HCT116 (cell line): Measurements from ENCODE around the gene NENF. TPM values are rescaled to one million over a fixed set of nuclear protein-coding genes. Genes with fewer than 3 reads are reported as not detected.

Experiments used
- ATAC-seq: fragments of 200-7000 bp; cut with Tn5 transposase; 2 replicates; pipeline ENCODE4 v1.9.1; 2020; ENCODE audit warnings: mild to moderate bottlenecking, moderate library complexity
- BruUV-seq: library from RNA; stranded (reverse); fragments of 400-500 nt; replicated peaks from 2 replicates; lab custom pipeline; 2021; lab: Mats Ljungman, UMichigan
- CTCF ChIA-PET: fragments of 300-600 bp; sonication (Branson Sonifier 250); formaldehyde crosslinking; loops from one replicate; lab custom pipeline; 2021; ENCODE audit warnings: antibody characterized with exemption; lab: Charles Lee
- POLR2A ChIA-PET: fragments of 300-600, 350-600 bp; sonication (Branson Sonifier 250); formaldehyde crosslinking; loops from one replicate; lab custom pipeline; 2021; ENCODE audit warnings: antibody characterized with exemption; lab: Charles Lee
- RAD21 ChIA-PET, 2 experiments: fragments of 300-600 bp; sonication (Branson Sonifier 250); formaldehyde crosslinking; loops; one replicate each; lab custom pipeline; 2023; ENCODE audit warnings: low total read pairs in 2 of 2; ENCODE audit not compliant: uncharacterized antibody in 2 of 2, unreplicated experiment in 2 of 2, low non-redundant PET in 1 of 2; lab: Charles Lee
- DNase-seq: peaks from one replicate; pipeline ENCODE4 v3.0.0-alpha.2; 2010; ENCODE audit warnings: low read depth, low spot score
- H2AFZ ChIP-seq: fragments of 200-600 bp; shearing (Covaris generic), sonication (generic); 2 replicates; pipeline ENCODE4 v1.6.1; 2017; ENCODE audit warnings: low read depth, mixed run types, mixed read lengths, antibody characterized with exemption, low read length; ENCODE audit not compliant: poor library complexity, severe bottlenecking
- H3K27ac ChIP-seq: 2 replicates; pipeline ENCODE4 v1.5.1; 2012; ENCODE audit warnings: low read depth, low read length
- H3K27me3 ChIP-seq: fragments of 200-600 bp; sonication (generic); 2 replicates; pipeline ENCODE4 v1.6.1; 2016; ENCODE audit warnings: mixed run types, low read length, mixed read lengths; ENCODE audit not compliant: insufficient read depth
- H3K36me3 ChIP-seq, 2 experiments: fragments of 200-500 bp in 1 of 2; fragments of 200-600 bp in 1 of 2; sonication (Bioruptor generic) in 1 of 2; sonication (generic) in 1 of 2; 2 replicates each; pipeline versions ENCODE4 v1.5.1 to v1.6.1; 2014 to 2016; ENCODE audit warnings: low read length in 2 of 2, inconsistent platforms in 1 of 2, mixed read lengths in 1 of 2, mixed run types in 1 of 2; ENCODE audit not compliant: insufficient read depth in 2 of 2, control insufficient read depth in 1 of 2
- H3K4me1 ChIP-seq, 2 experiments: fragments of 200-600 bp in 1 of 2; sonication (generic) in 1 of 2; 2 replicates each; pipeline versions ENCODE4 v1.5.1 to v1.6.1; 2012 to 2017; ENCODE audit warnings: low read length in 2 of 2, inconsistent platforms in 1 of 2, mild to moderate bottlenecking in 1 of 2, mixed read lengths in 1 of 2, mixed run types in 1 of 2, moderate library complexity in 1 of 2; ENCODE audit not compliant: insufficient read depth in 2 of 2, control insufficient read depth in 1 of 2
- H3K4me2 ChIP-seq: fragments of 200-600 bp; sonication (generic); 2 replicates; pipeline ENCODE4 v1.6.1; 2017; ENCODE audit warnings: mixed run types, low read length, mixed read lengths
- H3K4me3 ChIP-seq, 2 experiments: fragments of 200-600 bp in 1 of 2; sonication (generic) in 1 of 2; replicated peaks in 1 of 2; 2 replicates each; pipeline ENCODE4 v1.5.1; 2011 to 2016; ENCODE audit warnings: low read length in 2 of 2, control low read depth in 1 of 2, low read depth in 1 of 2, mild to moderate bottlenecking in 1 of 2, mixed read lengths in 1 of 2, mixed run types in 1 of 2
- H3K79me2 ChIP-seq: fragments of 200-600 bp; sonication (generic); 2 replicates; pipeline ENCODE4 v1.6.1; 2017; ENCODE audit warnings: mild to moderate bottlenecking, mixed run types, low read length, moderate library complexity, mixed read lengths; ENCODE audit not compliant: insufficient read depth
- H3K9ac ChIP-seq: fragments of 200-600 bp; sonication (generic); 2 replicates; pipeline ENCODE4 v1.6.1; 2016; ENCODE audit warnings: low read length, mixed read lengths
- H3K9me2 ChIP-seq: fragments of 200-600 bp; sonication (generic), shearing (Covaris generic); 2 replicates; pipeline ENCODE4 v1.6.1; 2017; ENCODE audit warnings: mixed run types, mild to moderate bottlenecking, moderate library complexity; ENCODE audit not compliant: insufficient read depth
- H3K9me3 ChIP-seq, 2 experiments: fragments of 200-500 bp in 1 of 2; fragments of 200-600 bp in 1 of 2; sonication (Bioruptor generic) in 1 of 2; sonication (generic) in 1 of 2; 2 replicates each; pipeline ENCODE4 v1.6.1; 2014 to 2017; ENCODE audit warnings: low read length in 2 of 2, mixed read lengths in 2 of 2, inconsistent platforms in 1 of 2, low read depth in 1 of 2, mild to moderate bottlenecking in 1 of 2, mixed run types in 1 of 2, moderate library complexity in 1 of 2; ENCODE audit not compliant: control insufficient read depth in 1 of 2, insufficient read depth in 1 of 2
- H4K20me1 ChIP-seq: fragments of 200-600 bp; sonication (generic), shearing (Covaris generic); 2 replicates; pipeline ENCODE4 v1.6.1; 2017; ENCODE audit warnings: mixed run types, mild to moderate bottlenecking, moderate library complexity; ENCODE audit not compliant: insufficient read depth
- ATF3 ChIP-seq: IDR thresholded peaks from 2 replicates; pipeline ENCODE4 v1.6.1; 2012
- CTCF ChIP-seq, 3 experiments: fragments of 200-600 bp in 1 of 3; sonication (generic) in 1 of 3; IDR thresholded peaks in 2 of 3; conservative IDR thresholded peaks in 1 of 3; 2 replicates each; pipeline ENCODE4 v1.5.1; 2012 to 2017; ENCODE audit warnings: low read depth in 2 of 3, low read length in 2 of 3, antibody characterized with exemption in 1 of 3, borderline replicate concordance in 1 of 3, control low read depth in 1 of 3, mild to moderate bottlenecking in 1 of 3, mixed read lengths in 1 of 3, mixed run types in 1 of 3, moderate library complexity in 1 of 3; ENCODE audit not compliant: insufficient read depth in 1 of 3
- EZH2 ChIP-seq: fragments of 200-600 bp; sonication (generic); IDR thresholded peaks from 2 replicates; pipeline ENCODE4 v1.6.1; 2017; ENCODE audit warnings: antibody characterized with exemption, mixed run types
- EZH2phosphoT487 ChIP-seq: fragments of 200-600 bp; IDR thresholded peaks from 2 replicates; pipeline ENCODE4 v1.6.1; 2018; ENCODE audit warnings: antibody characterized with exemption, borderline replicate concordance
- FOSL1 ChIP-seq: IDR thresholded peaks from 2 replicates; pipeline ENCODE4 v1.6.1; 2012; ENCODE audit warnings: low read depth
- JUND ChIP-seq: IDR thresholded peaks from 2 replicates; pipeline ENCODE4 v1.6.1; 2012
- POLR2A ChIP-seq: IDR thresholded peaks from 2 replicates; pipeline ENCODE4 v1.7.0; 2011; ENCODE audit warnings: borderline replicate concordance; ENCODE audit not compliant: insufficient read depth, insufficient read length; ENCODE audit errors: extremely low read depth
- POLR2AphosphoS5 ChIP-seq: IDR thresholded peaks from 2 replicates; pipeline ENCODE4 v1.6.1; 2011; ENCODE audit warnings: mild to moderate bottlenecking, low read depth, low read length, moderate library complexity
- REST ChIP-seq: IDR thresholded peaks from 2 replicates; pipeline ENCODE4 v1.6.1; 2012; ENCODE audit warnings: low read depth
- SIN3A ChIP-seq: IDR thresholded peaks from 2 replicates; pipeline ENCODE4 v1.6.1; 2012; ENCODE audit warnings: low read depth
- SP1 ChIP-seq: IDR thresholded peaks from 2 replicates; pipeline ENCODE4 v1.6.1; 2012; ENCODE audit warnings: low read depth
- SRF ChIP-seq: IDR thresholded peaks from 2 replicates; pipeline ENCODE4 v1.6.1; 2012; ENCODE audit warnings: low read depth
- YY1 ChIP-seq: IDR thresholded peaks from 2 replicates; pipeline ENCODE4 v1.6.1; 2011; ENCODE audit warnings: low read length, low read depth, moderate library complexity, mild to moderate bottlenecking; ENCODE audit not compliant: insufficient replicate concordance; ENCODE audit errors: extremely low read depth
- ZBTB33 ChIP-seq: IDR thresholded peaks from 2 replicates; pipeline ENCODE4 v1.6.1; 2011; ENCODE audit warnings: mild to moderate bottlenecking, low read length, moderate library complexity; ENCODE audit not compliant: insufficient replicate concordance; ENCODE audit errors: extremely low read depth
- ZFX ChIP-seq: fragments of 450-650 bp; IDR thresholded peaks from 2 replicates; pipeline ENCODE4 v1.6.1; 2017
- intact Hi-C: fragments of 100-400 bp; cut with micrococcal nuclease; formaldehyde crosslinking; loops from 2 replicates; pipeline ENCODE4 v1.10.0; 2022
- total RNA-seq: library from RNA; stranded (reverse); gene quantifications from one replicate; pipeline ENCODE4 v1.2.1, GENCODE V29; 2021; ENCODE audit not compliant: unreplicated experiment

Gene NENF
- total RNA-seq, 1 experiment from 2014 or later, result 78.4 TPM

GRCh38 chr1:212473729-212474128, 41.0 kb downstream of the NENF start:
- H3K4me1 ChIP-seq, result peaks cover 8 to 34% of the 10 kb centered on the region in 2 experiments; a peak in 3 of 4 replicates
- no TSS peak for BruUV-seq
- H2AFZ ChIP-seq, result no peak overlapping the region
- no peaks in the 10 kb centered on the region for H3K27me3 ChIP-seq
- intact Hi-C loops, result no loop called here
- H4K20me1 ChIP-seq, result no peaks in the 10 kb centered on the region
- no peak overlapping the region for H3K4me3 ChIP-seq
- no peaks in the 10 kb centered on the region for H3K36me3 ChIP-seq
- no peak overlapping the region for H3K27ac ChIP-seq
- DNase-seq (no peak), ATAC-seq (no peak)
- POLR2A ChIA-PET, result no interaction called here
- H3K9me2 ChIP-seq, result no peaks in the 10 kb centered on the region
- no peak overlapping the region for H3K9ac ChIP-seq
- CTCF ChIA-PET, result interaction anchor here (0.7 kb wide), 1 partner anchor 18 kb away, joined by 3 read pairs; no protein-coding TSS in a partner anchor
- RAD21 ChIA-PET, result no interaction called here
- no peak overlapping the region for H3K4me2 ChIP-seq
- H3K79me2 ChIP-seq, result no peaks in the 10 kb centered on the region
- no peaks in the 10 kb centered on the region for H3K9me3 ChIP-seq
- TF ChIP-seq FOSL1 (no peak), EZH2 (no peak), ATF3 (no peak), SRF (no peak), ZBTB33 (no peak), EZH2phosphoT487 (no peak), REST (no peak), JUND (no peak), SIN3A (no peak), CTCF (IDR thresholded peaks at IDR 0.05 in 2 of 3, conservative IDR thresholded peaks at IDR 0.05 in 1 of 3; ENCODE audit: borderline replicate concordance in 1 of 3, insufficient read depth in 1 of 3, low read depth in 2 of 3, low read length in 2 of 3) (no peak), ZFX (no peak), YY1 (no peak), POLR2A (no peak), POLR2AphosphoS5 (no peak), SP1 (no peak)
- TF ChIP-seq, all 23 proteins: peak for 0
